Measurements from ENCODE around the gene ITPR1. TPM values are rescaled to one million over a fixed set of nuclear protein-coding genes. Genes with fewer than 3 reads are reported as not detected.

Gene ITPR1
- total and polyA plus RNA-seq, 8 donors = 34.8 to 57.3 (median 42.0) TPM

- no peaks in the 10 kb centered on the region for H3K9me3 ChIP-seq
- no peak overlapping the region for H3K4me3 ChIP-seq
- no peaks in the 10 kb centered on the region for H3K27me3 ChIP-seq
- peaks cover 25 to 42% of the 10 kb centered on the region in 2 donors for H3K4me1 ChIP-seq
- H3K36me3 ChIP-seq = peaks cover 0 to 34% of the 10 kb centered on the region in 2 donors
- intact Hi-C loops (cut with DNase I) = no loop called here
- ATAC-seq (no peak), DNase-seq (no peak)
- no peak overlapping the region for H3K27ac ChIP-seq
- TF ChIP-seq CTCF (IDR thresholded peaks at IDR 0.05) = no peak
Measured at GRCh38 chr3:4822568-4822967, 329.4 kb downstream of the ITPR1 start.

- H3K4me1 ChIP-seq = peaks cover 28 to 50% of the 10 kb centered on the region in 2 donors
- TF ChIP-seq CTCF (IDR thresholded peaks at IDR 0.05) = no peak
- ATAC-seq (no peak), DNase-seq (no peak)
- H3K27ac ChIP-seq = no peak overlapping the region
- intact Hi-C loops (cut with DNase I) = no loop called here
- no peaks in the 10 kb centered on the region for H3K9me3 ChIP-seq
- H3K27me3 ChIP-seq = no peaks in the 10 kb centered on the region
- peaks cover 0 to 26% of the 10 kb centered on the region in 2 donors for H3K36me3 ChIP-seq
- H3K4me3 ChIP-seq = no peak overlapping the region
Measured at GRCh38 chr3:4823385-4823784, 330.2 kb downstream of the ITPR1 start.

- intact Hi-C loops (cut with DNase I) = no loop called here
- DNase-seq (no peak), ATAC-seq (no peak)
Measured at GRCh38 chr3:4823986-4824925, 331.1 kb downstream of the ITPR1 start.

GRCh38 chr3:4824926-4825325, 331.8 kb downstream of the ITPR1 start:
- no peaks in the 10 kb centered on the region for H3K9me3 ChIP-seq
- H3K36me3 ChIP-seq = peaks cover 0 to 14% of the 10 kb centered on the region in 2 donors
- H3K27me3 ChIP-seq = no peaks in the 10 kb centered on the region
- ATAC-seq (peak; percentile 40), DNase-seq (no peak)
- no peak overlapping the region for H3K4me3 ChIP-seq
- intact Hi-C loops (cut with DNase I) = no loop called here
- H3K27ac ChIP-seq = peak overlapping the region; percentile 71 to 84
- peaks cover 29 to 65% of the 10 kb centered on the region in 2 donors for H3K4me1 ChIP-seq
- no peak for TF ChIP-seq CTCF (IDR thresholded peaks at IDR 0.05)

More at GRCh38 chr3:4823986-4824925, 331.1 kb downstream of the ITPR1 start:
- Histone ChIP-seq H3K9me3 (no peaks in the 10 kb centered on the region), H3K4me3 (no peak overlapping the region), H3K36me3 (peaks cover 0 to 17% of the 10 kb centered on the region in 2 donors), H3K27me3 (no peaks in the 10 kb centered on the region), H3K4me1 (peaks cover 29 to 59% of the 10 kb centered on the region in 2 donors), H3K27ac (peak overlapping the region; percentile 71 to 84)
- TF ChIP-seq CTCF (IDR thresholded peaks at IDR 0.05) = no peak

Data from left lung (tissue), 10 donors.